DND-41 (cell line): ENCODE measurements around the gene MARK4.

ENCODE experiments used
- CTCF ChIP-seq: IDR thresholded peaks from 2 replicates; pipeline ENCODE4 v1.5.1; 2012; ENCODE audit warnings: borderline replicate concordance, low read length, moderate library complexity, mild to moderate bottlenecking; ENCODE audit not compliant: poor library complexity, severe bottlenecking; ENCODE audit errors: extremely low read depth
- EZH2 ChIP-seq: IDR thresholded peaks from 3 replicates; pipeline ENCODE4 v1.6.1; 2012; ENCODE audit warnings: borderline replicate concordance, low read depth, mild to moderate bottlenecking, moderate library complexity, low read length, inconsistent platforms; ENCODE audit not compliant: severe bottlenecking

GRCh38 chr19:45262570-45262969, 11.5 kb downstream of the MARK4 start:
- TF ChIP-seq CTCF (no peak), EZH2 (no peak)
